ENCODE results near the gene AVPR2. TPM values are rescaled to one million over a fixed set of nuclear protein-coding genes. Genes with fewer than 3 reads are reported as not detected.

Gene AVPR2
- total RNA-seq, 1 experiment from 2014 or later, result not detected

- CTCF ChIA-PET, result interaction anchor here (0.6 kb wide), 1 partner anchor 326 kb away, joined by 3 read pairs; no protein-coding TSS in a partner anchor
- Histone ChIP-seq H3K4me2 (ENCODE audit: low read length) (no peak overlapping the region), H3K9me2 (replicated peaks; ENCODE audit: low read length) (no peaks in the 10 kb centered on the region), H3K27me3 (ENCODE audit: low read length) (no peaks in the 10 kb centered on the region), H3K4me3 (ENCODE audit: low read length) (no peak overlapping the region), H3K27ac (ENCODE audit: low read length) (no peak overlapping the region), H4K20me1 (ENCODE audit: low read length) (no peaks in the 10 kb centered on the region), H3K9me3 (ENCODE audit: low read length) (no peaks in the 10 kb centered on the region), H3K9ac (ENCODE audit: low read length) (no peak overlapping the region), H3K4me1 (ENCODE audit: insufficient read depth, low read length) (no peaks in the 10 kb centered on the region), H3K79me2 (ENCODE audit: low read length) (no peaks in the 10 kb centered on the region), H3K36me3 (ENCODE audit: low read depth, low read length) (no peaks in the 10 kb centered on the region), H3F3A (ENCODE audit: low read length, unreplicated experiment) (no peaks in the 10 kb centered on the region), H2AFZ (ENCODE audit: low read length) (no peak overlapping the region)
- no TSS peak for BruUV-seq (replicated peaks)
- intact Hi-C loops (cut with micrococcal nuclease), result no loop called here
- ATAC-seq, result no peak
- TF ChIP-seq EZH2phosphoT487 (IDR thresholded peaks at IDR 0.05; ENCODE audit: borderline replicate concordance, low read length) (no peak), EZH2 (IDR thresholded peaks at IDR 0.05; ENCODE audit: low read length, unreplicated experiment) (no peak), CTCF (conservative IDR thresholded peaks at IDR 0.05; ENCODE audit: low read depth, low read length) (no peak)
- DNase-seq, result no peak
- POLR2A ChIA-PET (ENCODE audit: unreplicated experiment), result no interaction called here
Observed at GRCh38 chrX:153865685-153866084, 38.8 kb upstream of the AVPR2 start.

GRCh38 chrX:153866302-153867019 lies 38.0 kb upstream of the AVPR2 start:
- H3K36me3 ChIP-seq (ENCODE audit: low read depth, low read length), result no peaks in the 10 kb centered on the region
- H3K27ac ChIP-seq (ENCODE audit: low read length), result no peak overlapping the region
- no peak overlapping the region for H3K9ac ChIP-seq (ENCODE audit: low read length)
- H3K4me3 ChIP-seq (ENCODE audit: low read length), result no peak overlapping the region
- H3K4me2 ChIP-seq (ENCODE audit: low read length), result no peak overlapping the region
- ChIA-PET POLR2A (ENCODE audit: unreplicated experiment) (no interaction called here), CTCF (no interaction called here)
- H3K79me2 ChIP-seq (ENCODE audit: low read length), result no peaks in the 10 kb centered on the region
- H3F3A ChIP-seq (ENCODE audit: low read length, unreplicated experiment), result no peaks in the 10 kb centered on the region
- H2AFZ ChIP-seq (ENCODE audit: low read length), result no peak overlapping the region
- H3K9me3 ChIP-seq (ENCODE audit: low read length), result no peaks in the 10 kb centered on the region
- intact Hi-C loops (cut with micrococcal nuclease), result no loop called here
- no peaks in the 10 kb centered on the region for H3K9me2 ChIP-seq (replicated peaks; ENCODE audit: low read length)
- BruUV-seq (replicated peaks), result no TSS peak
- no peaks in the 10 kb centered on the region for H3K4me1 ChIP-seq (ENCODE audit: insufficient read depth, low read length)
- H3K27me3 ChIP-seq (ENCODE audit: low read length), result no peaks in the 10 kb centered on the region
- no peak for TF ChIP-seq EZH2 (IDR thresholded peaks at IDR 0.05; ENCODE audit: low read length, unreplicated experiment)
- TF ChIP-seq EZH2phosphoT487 (IDR thresholded peaks at IDR 0.05; ENCODE audit: borderline replicate concordance, low read length), result no peak
- TF ChIP-seq CTCF (conservative IDR thresholded peaks at IDR 0.05; ENCODE audit: low read depth, low read length), result no peak
- H4K20me1 ChIP-seq (ENCODE audit: low read length), result no peaks in the 10 kb centered on the region
- DNase-seq (no peak), ATAC-seq (no peak)

GRCh38 chrX:153867139-153867538 lies 37.3 kb upstream of the AVPR2 start:
- CTCF ChIA-PET, result no interaction called here

More at GRCh38 chrX:153867139-153867538, 37.3 kb upstream of the AVPR2 start:
- H3K9ac ChIP-seq (ENCODE audit: low read length), result no peak overlapping the region
- H4K20me1 ChIP-seq (ENCODE audit: low read length), result no peaks in the 10 kb centered on the region
- H3K4me3 ChIP-seq (ENCODE audit: low read length), result no peak overlapping the region
- ATAC-seq (no peak), DNase-seq (no peak)
- no peaks in the 10 kb centered on the region for H3K4me1 ChIP-seq (ENCODE audit: insufficient read depth, low read length)
- no peaks in the 10 kb centered on the region for H3K27me3 ChIP-seq (ENCODE audit: low read length)
- H3K79me2 ChIP-seq (ENCODE audit: low read length), result no peaks in the 10 kb centered on the region
- TF ChIP-seq CTCF (conservative IDR thresholded peaks at IDR 0.05; ENCODE audit: low read depth, low read length), result no peak
- no peak for TF ChIP-seq EZH2phosphoT487 (IDR thresholded peaks at IDR 0.05; ENCODE audit: borderline replicate concordance, low read length)
- TF ChIP-seq EZH2 (IDR thresholded peaks at IDR 0.05; ENCODE audit: low read length, unreplicated experiment), result no peak
- no TSS peak for BruUV-seq (replicated peaks)
- H3K36me3 ChIP-seq (ENCODE audit: low read depth, low read length), result no peaks in the 10 kb centered on the region
- H2AFZ ChIP-seq (ENCODE audit: low read length), result no peak overlapping the region
- H3K4me2 ChIP-seq (ENCODE audit: low read length), result no peak overlapping the region
- no peaks in the 10 kb centered on the region for H3F3A ChIP-seq (ENCODE audit: low read length, unreplicated experiment)
- H3K9me3 ChIP-seq (ENCODE audit: low read length), result no peaks in the 10 kb centered on the region
- POLR2A ChIA-PET (ENCODE audit: unreplicated experiment), result no interaction called here
- H3K9me2 ChIP-seq (replicated peaks; ENCODE audit: low read length), result no peaks in the 10 kb centered on the region
- H3K27ac ChIP-seq (ENCODE audit: low read length), result no peak overlapping the region
- intact Hi-C loops (cut with micrococcal nuclease), result no loop called here
